GM18867 (cell line): Measurements from ENCODE around the gene PLA2G5.
"Not testable (repeated sequence)": the region's sequence is repeated elsewhere in the genome, so short reads cannot be mapped to it uniquely, and the experiment has no call there.

Experiments
- ATAC-seq: cut with Tn5 transposase; IDR thresholded peaks from one replicate; pipeline ENCODE4 v1.9.1; 2021; ENCODE audit warnings: mild to moderate bottlenecking, moderate library complexity; ENCODE audit not compliant: unreplicated experiment

The PLA2G5 gene

DNA sequence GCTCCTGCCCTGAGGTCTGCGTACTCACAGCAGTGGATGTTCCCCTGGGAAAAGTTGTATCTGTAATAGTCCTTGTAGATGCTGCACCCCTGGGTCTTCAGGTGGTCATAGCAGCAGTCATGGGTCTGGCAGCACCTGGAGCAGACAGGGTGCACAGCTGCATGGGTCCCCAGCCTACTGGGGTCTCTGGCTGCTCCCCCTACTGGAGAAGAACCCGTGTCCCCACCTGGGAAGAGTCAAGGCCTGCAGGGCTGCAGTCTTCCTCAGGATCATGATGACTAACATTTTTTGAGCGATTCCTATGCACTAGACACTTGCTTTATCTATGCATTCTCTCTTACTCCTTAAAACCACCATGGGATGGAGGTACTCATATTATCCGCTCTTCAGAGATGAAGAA, 45.5 kb downstream of the PLA2G5 start:
- ATAC-seq: no peak

- ATAC-seq: no peak
These were observed 45.9 kb downstream of the PLA2G5 start for GRCh38 chr1:20115916-20116315.

GRCh38 chr1:20117236-20117635, 47.2 kb downstream of the PLA2G5 start:
- no peak for ATAC-seq

GRCh38 chr1:20119347-20119746, 49.4 kb downstream of the PLA2G5 start, which contains the start of gene PLA2G2D:
Gene PLA2G2D (minus strand): TSS chr1:20119536. CDS start chr1:20119498, 38 bp downstream.
- no peak for ATAC-seq

DNA sequence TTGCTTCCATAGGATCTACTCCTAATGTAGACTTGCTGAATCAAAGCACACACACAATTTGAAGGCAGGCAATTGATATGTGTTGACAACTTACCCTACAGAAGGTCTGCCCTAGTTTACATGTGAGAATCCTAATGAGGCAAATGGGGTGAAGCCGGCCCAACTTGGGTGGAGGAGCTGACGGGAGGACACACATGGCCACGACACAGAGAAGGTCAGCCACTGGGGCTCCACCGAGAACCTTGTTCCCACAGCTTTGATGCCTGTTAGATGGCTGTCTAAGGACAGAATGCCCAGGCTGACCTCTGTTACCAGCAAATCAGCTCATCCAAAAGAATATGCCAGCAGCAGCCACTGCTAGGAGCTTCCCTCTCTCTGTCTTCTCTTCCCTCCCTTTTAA, 50.8 kb downstream of the PLA2G5 start:
- no peak for ATAC-seq

DNA sequence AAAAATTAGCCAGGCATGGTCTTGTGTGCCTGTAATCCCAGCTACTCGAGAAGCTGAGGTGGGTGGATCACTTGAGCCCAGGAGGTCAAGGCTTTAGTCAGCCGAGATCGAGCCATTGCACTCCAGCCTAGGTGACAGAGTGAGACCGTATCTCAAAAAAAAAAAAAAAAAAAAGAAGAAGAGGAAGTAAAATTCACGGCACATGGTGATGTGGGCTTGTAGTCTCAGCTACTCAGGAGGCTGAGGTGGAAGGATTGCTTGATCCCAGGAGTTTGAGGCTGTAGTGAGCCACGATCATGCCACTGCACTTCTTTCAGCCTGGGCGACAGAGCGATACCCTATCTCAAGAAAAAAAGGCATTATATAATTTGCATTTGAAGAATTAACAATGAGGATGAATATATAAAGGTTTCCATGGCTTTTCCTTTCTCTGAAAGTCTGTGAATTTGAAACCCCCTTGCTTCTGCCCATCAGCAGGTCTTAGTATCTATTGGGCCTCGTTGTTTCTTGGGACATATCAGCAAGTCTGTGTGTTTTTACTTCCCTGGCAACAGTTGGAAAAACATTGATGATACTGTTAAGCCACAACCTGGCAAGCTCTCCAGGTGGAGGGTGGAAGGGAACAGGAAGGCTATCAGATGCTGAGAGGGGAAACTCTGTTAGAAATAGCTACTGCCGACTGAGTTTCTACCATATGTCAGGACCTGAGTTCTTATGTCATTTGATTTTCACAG, 53.9 kb downstream of the PLA2G5 start:
- no peak for ATAC-seq

GRCh38 chr1:20124456-20125057, 54.6 kb downstream of the PLA2G5 start:
- ATAC-seq: no peak

DNA sequence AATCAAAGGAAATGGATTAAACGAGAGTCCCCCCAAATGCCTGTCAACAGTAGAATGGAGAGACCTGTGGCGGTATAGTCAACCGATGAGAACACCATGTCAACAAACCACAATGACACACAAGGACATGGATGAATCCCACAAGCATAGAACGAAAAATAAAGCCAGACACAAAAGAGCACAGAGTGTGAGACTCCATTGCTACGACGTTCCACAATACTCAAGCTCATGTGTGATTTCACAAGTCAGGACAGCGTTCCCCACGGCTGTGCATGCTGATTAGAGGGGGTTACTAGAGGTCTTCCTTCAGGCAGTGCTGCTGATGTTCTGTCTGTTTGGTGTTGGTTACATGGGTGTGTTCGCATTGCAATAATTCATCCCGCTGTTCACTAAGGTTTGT, 55.1 kb downstream of the PLA2G5 start:
- ATAC-seq: no peak

- ATAC-seq: no peak
These were observed 56.2 kb downstream of the PLA2G5 start for GRCh38 chr1:20126041-20126805.

- ATAC-seq: no peak
These were observed 56.9 kb downstream of the PLA2G5 start for GRCh38 chr1:20126806-20127440.

DNA sequence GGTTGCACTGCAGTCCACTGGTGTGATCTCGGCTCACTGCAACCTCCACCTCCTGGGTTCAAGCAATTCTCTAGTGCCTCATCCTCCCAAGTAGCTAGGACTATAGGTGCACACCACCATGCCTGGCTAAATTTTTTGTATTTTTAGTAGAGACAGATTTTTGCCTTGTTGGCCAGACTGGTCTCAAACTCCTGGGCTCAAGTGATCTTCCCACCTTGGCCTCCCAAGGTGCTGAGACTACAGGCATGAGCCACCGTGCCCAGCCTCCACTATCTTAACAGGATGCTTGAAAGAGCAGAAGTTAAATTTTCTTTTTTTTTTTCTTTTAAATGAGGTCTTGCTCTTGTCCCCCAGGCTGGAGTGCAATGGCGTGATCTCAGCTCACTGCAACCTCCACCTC, 60.5 kb downstream of the PLA2G5 start:
- not testable (repeated sequence) for ATAC-seq

GRCh38 chr1:20134995-20135394, 65.0 kb downstream of the PLA2G5 start:
- ATAC-seq: no peak

DNA sequence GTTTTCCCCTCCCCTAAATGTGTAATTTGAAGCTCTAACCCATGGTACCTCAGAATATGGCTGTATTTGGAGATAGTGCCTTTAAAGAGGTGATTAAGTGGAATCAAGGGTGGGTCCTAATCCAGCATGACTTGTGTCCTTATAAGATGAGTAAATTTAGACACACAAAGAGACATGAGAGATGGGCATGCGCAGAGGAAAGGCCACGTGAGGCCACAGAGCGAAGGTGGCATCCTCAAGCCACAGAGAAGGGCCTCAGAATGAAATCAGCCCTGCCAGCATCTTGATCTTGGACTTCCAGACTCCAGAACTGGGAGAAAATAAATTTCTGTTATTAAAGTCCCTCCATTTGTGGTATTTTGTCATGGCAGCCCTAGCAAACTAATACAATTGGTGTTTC, 66.3 kb downstream of the PLA2G5 start:
- no peak for ATAC-seq

GRCh38 chr1:20137055-20137454, 67.1 kb downstream of the PLA2G5 start:
- ATAC-seq: no peak

DNA sequence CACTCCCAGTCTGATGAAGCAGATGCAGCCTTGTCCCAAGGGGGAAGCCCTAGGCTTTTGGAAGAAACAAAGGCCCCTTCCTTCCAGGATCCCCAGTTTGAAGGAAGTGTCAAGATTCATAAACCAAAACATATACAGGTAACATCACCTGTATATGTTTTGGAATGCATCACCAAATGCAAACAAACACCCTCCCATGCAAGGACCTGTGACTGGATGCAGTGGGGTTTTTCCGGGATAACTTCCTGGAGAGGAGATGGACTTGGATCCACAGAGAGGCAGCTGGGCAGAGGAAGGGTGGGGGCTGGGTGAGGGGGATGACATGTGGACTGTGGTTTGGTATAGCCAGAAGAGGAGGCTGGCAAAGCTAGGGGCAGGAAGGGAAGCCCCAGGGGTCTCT, 67.6 kb downstream of the PLA2G5 start:
- no peak for ATAC-seq

- no peak for ATAC-seq
These were observed 68.4 kb downstream of the PLA2G5 start for GRCh38 chr1:20138346-20138745.

GRCh38 chr1:20138961-20139550, 69.1 kb downstream of the PLA2G5 start, which contains the start of gene PLA2G2F:
Gene PLA2G2F (plus strand): TSS chr1:20139323. CDS start chr1:20139428, 105 bp downstream.
- ATAC-seq: no peak

GRCh38 chr1:20139776-20140612, 70.0 kb downstream of the PLA2G5 start:
- no peak for ATAC-seq

DNA sequence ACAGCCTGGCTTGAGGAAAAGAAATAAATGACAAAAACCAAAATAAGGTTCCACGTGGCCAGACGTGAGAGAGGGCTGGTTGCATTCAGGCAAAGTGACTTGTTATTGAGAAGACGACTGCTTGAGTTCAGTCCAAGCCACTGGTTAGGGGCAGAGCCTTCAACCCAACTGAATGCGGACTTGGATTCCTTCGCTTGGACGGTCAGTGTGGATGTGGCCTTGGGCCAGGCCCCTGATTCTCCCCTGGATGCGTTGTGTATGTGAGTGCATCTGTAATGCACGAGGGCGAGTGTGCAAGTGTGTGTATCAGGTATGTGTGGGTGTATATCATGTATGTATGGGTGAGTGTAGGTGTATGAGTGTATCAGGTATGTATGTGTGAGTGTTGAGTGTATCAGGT, 71.0 kb downstream of the PLA2G5 start:
- no peak for ATAC-seq

- no peak for ATAC-seq
These were observed 71.5 kb downstream of the PLA2G5 start for GRCh38 chr1:20141466-20141865.
